Left colon (tissue), 2 donors: ENCODE results near the gene OPCML. TPM values are rescaled to one million over a fixed set of nuclear protein-coding genes. Genes with fewer than 3 reads are reported as not detected.

Experiments used
- ATAC-seq: fragments of 200-7000 bp; cut with Tn5 transposase; one replicate; pipeline ENCODE4 v1.9.1; 2020; ENCODE audit warnings: mild to moderate bottlenecking, moderate library complexity
- DNase-seq, 2 donors: peaks; one replicate each; pipeline ENCODE4 v3.0.0-alpha.2; 2020
- intact Hi-C, 2 donors: fragments of 100-400 bp; cut with DNase I in 1 of 2; cut with micrococcal nuclease in 1 of 2; formaldehyde crosslinking; loops; one replicate each; pipeline versions ENCODE4 v1.11.2 to v1.14.0; 2022; cut with DNase I, micrococcal nuclease
- total RNA-seq, 2 donors: library from RNA; stranded (reverse); fragmentation: NEBNext Ultra II Directional; extraction: Animal tissue kit (Norgen Biotek cat#: 25700); gene quantifications; one replicate each; pipeline ENCODE4 v1.2.1, GENCODE V29; 2021
- donor health status: DM: no; HTN: no; CAD: no.
- donor health status: DM: yes; HTN: yes; CAD: no.

The OPCML gene
- total RNA-seq, 2 donors from 2014 or later: 0.06 to 0.11 TPM

GRCh38 chr11:133507185-133507584 lies 25.1 kb downstream of the OPCML start:
- ATAC-seq: no peak
- DNase-seq: no peak
- intact Hi-C loops: no loop called here

- no peak for ATAC-seq
- DNase-seq: no peak
- intact Hi-C loops: no loop called here
Observed at GRCh38 chr11:133506551-133507094, 25.7 kb downstream of the OPCML start.

DNA sequence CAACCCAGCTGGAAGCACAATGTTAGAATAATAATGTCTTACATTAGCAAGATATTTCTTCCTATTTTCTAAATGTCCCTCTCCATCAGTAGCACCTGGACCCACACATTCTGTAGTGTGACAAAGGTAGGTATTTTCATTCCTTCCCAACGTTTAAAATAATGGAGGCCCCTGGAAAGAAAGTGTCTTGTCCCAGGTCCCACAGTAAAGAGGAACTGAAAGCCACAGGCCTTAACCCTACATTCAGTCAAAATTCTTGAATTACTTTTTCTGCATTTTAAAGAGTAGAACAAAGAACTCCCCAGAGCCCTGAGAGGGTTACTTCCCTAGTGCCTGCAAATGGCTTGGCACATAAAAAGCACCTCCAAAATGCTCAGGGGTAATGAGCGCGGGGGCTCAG lies 26.3 kb downstream of the OPCML start:
- intact Hi-C loops: no loop called here
- DNase-seq (no peak), ATAC-seq (no peak)

DNA sequence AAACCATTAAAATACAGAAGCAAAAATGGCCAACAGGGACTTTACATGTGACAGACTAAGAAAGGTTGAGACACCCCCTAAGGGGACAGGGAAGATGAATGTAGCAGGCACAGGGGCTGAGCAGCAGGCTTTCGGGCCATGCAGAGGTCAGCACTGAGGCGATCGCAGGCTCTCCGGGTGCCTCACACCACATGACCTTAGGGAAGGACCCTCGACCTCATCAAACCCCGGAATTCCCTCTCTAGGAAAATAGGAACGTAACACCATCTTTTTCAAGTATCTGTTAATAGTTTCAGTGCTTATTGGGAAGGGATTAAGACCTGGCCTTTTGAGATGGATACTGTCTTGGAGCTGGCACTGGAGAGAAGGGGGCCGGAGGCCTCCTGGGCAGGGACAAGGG lies 27.4 kb downstream of the OPCML start:
- DNase-seq (no peak), ATAC-seq (no peak)
- intact Hi-C loops: no loop called here

GRCh38 chr11:133503776-133504175 lies 28.5 kb downstream of the OPCML start:
- intact Hi-C loops: no loop called here
- no peak for ATAC-seq
- no peak for DNase-seq

DNA sequence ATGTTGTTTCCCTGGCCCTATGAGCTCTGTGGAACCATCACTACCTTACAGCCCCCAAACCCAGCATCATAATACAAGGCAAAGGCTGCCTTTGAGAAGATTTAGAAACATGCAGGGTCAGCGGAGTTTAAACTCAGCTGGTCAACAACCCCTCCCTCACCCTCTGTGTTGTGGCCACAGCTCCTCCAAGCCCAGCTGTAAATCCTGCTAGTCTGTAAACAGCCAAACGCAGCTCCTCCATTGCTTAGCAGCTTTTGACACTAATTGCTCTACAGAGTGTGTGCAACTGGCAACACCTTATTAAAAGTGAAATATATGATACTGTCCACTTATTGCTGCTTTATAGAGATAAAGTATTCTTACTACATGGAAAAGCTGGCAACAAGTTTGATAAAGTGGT lies 29.1 kb downstream of the OPCML start:
- ATAC-seq (no peak), DNase-seq (no peak)
- intact Hi-C loops: no loop called here

DNA sequence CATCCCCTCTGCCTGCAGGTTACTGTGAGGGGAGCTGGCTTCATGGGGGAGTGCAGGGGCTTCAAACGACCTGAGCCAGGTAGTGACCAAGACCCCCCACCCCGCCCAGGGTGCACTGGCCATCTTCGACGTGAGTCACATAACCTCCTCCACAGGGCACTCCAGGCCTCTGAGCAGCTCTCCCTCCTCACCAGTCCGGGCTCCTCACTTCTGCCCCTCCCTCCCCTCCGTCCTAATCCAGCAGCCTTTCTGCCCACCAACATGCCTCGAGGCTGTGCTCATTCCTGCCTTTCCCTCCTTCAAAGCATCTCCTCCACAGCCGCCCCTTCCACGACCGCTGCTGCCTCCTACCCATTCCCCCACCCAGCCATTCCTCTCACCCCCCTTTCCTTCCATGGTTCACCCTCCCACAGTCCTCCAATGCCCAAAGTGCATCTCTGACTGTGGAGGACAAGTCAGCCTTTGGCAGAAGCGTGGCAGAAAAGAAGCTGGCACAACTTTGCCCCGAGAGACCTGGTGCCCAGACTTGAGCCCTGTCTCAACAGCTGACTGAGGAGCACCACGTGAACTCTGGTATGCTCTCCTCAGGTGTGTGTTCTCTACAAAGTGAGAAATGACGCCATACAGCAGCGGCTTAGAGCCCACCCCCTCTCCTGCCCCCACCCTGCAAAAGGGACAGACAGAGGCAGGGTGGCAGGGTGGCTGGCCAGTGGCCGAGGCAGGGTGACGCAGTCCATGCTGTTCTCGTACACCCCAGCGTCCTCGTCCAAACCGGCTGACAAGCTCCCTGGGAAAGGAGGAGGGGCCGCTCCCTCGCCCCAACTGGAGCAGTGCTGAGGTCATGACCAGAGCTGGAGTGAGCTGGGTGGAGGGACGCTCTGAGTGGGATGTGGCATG lies 30.4 kb downstream of the OPCML start:
- ATAC-seq: no peak
- DNase-seq: no peak
- intact Hi-C loops: no loop called here

DNA sequence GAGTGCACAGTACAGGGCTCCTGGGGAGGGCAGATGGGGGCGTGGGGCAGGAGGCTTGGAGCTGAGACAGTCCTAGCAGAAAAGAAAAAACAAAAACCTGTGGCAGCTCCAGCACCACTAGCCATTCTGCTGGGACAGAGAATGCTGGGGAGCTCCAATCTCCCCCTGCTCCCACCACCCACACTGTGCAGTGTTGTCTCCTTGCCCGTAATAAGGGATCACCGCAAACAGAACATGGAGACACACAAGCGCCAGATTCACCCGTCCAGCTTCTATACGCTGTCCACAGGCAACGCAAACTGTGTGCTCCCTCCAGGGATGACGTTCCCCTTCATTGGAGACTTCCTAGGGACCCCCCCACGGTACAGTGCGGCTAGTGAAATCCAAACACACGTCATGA lies 31.4 kb downstream of the OPCML start:
- ATAC-seq: no peak
- intact Hi-C loops: no loop called here
- DNase-seq: no peak

- intact Hi-C loops: no loop called here
- no peak for DNase-seq
- ATAC-seq: no peak
Observed at GRCh38 chr11:133500435-133500834, 31.9 kb downstream of the OPCML start.

DNA sequence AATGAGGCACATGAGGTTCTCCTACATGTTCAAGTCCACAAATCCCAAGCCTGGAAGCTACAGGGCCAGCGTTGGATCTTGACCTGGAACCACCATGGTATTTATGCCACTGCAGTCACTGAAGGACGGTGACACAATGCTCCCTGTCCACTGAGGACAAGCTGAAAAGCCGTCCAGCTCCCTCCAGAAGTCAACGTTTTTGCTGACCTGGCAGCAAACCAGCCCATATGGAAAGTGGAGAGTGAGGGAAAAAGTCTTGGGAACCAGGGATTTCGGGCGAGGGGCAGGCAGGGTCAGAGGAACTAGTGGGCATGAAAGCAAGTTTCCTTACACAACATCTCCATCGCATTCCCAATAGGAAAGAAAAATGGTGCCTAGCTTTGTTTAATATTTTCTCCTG lies 33.3 kb downstream of the OPCML start:
- no peak for ATAC-seq
- DNase-seq: no peak
- intact Hi-C loops: no loop called here

DNA sequence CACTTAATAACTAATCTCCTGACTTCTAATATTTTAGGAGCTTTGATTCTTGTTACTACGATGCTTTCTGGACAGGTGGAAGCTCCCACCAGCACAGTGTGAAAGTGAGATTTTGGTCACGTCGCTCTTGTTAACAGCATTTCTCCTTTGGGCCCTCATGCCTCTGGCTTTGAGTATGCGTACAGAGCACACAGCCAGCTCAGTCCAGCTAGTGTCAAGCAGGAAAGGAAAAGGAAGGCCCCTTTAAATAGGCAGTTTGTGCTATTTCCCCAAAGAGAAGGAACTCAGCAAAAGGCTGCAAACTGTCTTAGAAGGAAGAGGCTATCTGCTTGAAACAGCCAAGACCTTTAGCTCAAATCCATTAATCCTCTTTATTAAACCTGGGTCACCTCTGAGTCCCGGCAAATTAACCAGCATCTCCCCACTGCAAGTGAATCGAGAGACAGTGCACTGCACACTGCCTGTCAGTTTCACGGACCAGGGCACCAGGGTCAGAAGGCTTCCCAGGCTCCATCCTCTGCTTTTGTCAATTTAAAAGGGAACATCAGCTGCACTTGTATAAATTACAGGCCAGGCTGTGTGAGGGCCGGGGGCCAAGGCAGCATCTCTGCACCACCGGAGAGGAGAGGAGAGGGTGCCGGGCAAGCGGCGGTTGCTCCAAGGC lies 34.7 kb downstream of the OPCML start:
- DNase-seq (no peak), ATAC-seq (no peak)
- intact Hi-C loops: no loop called here

DNA sequence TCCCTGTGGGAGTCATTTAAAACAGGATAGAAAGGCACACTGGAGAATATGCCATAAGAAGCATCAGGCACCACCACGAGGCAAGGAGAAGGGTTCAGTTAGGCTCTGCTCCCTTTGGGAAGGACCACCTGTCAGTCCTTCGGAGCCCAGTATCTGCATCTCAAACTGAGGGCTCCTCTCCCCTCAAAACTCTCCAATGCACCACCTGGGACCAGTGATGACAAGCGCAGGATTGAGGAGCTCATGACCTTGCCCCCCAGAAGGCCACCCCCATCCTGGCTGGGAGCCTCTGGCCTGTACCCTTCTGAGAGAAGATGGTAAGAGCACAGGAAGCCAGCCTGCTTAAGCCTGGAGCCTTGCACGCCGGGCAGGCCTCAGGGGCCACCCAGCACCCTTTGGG lies 39.4 kb downstream of the OPCML start:
- DNase-seq (no peak), ATAC-seq (no peak)
- intact Hi-C loops: no loop called here

DNA sequence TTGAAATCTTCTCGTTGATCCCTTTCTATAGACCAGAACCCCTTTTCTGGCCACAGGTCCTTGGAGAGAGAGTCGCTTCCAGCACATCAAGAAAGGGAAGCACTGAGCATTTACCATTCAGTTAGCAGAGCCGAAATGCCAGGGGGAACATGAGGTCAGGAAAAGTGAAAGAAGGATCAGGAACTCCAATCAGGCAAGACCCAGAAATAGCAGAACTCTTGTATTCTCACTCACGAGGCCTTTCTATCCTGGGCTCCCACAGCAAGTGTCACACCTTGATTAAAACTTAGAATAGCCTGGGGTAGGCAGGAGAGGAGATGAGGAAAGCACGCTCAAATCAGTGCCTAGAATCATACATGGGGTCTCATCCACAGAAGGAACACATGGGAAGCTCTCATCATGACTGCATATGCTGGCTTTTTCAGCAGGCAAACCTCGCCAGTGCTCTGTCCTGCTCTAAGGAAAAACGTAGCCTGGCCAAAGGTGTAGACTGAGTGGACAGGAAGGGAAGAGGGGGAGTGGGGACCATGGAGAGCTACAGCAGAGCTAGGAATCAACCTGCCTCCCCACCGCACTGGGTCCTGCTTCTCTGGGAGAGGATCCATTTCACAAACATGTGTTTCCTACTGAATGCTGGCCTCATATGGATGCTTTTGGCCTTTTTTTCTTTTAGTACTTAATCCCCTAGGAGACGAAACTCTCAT lies 40.5 kb downstream of the OPCML start:
- DNase-seq (no peak), ATAC-seq (no peak)
- intact Hi-C loops: no loop called here

- intact Hi-C loops: no loop called here
- DNase-seq: no peak
- no peak for ATAC-seq
Observed at GRCh38 chr11:133480722-133481121, 51.6 kb downstream of the OPCML start.

- intact Hi-C loops: no loop called here
- no peak for ATAC-seq
- no peak for DNase-seq
Observed at GRCh38 chr11:133479209-133479608, 53.1 kb downstream of the OPCML start.

DNA sequence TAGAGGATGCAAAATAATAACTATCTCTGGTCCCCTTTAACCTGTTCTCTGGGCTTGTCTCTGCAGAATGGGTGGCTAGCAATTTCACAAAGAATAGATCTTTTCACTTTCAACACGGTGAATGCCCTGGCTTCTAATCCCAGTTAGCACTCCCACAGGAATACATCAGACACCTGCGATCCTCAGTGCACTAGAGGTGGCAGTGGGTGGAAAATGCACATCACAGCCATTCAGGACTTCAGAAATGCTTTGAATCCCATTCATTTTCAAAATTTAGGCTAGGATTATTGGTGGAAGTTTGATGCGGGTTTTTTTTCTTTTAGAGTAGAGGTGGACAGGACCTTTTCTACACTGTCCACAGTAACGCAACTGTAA lies 55.1 kb downstream of the OPCML start:
- no peak for DNase-seq
- no peak for ATAC-seq
- intact Hi-C loops: no loop called here

DNA sequence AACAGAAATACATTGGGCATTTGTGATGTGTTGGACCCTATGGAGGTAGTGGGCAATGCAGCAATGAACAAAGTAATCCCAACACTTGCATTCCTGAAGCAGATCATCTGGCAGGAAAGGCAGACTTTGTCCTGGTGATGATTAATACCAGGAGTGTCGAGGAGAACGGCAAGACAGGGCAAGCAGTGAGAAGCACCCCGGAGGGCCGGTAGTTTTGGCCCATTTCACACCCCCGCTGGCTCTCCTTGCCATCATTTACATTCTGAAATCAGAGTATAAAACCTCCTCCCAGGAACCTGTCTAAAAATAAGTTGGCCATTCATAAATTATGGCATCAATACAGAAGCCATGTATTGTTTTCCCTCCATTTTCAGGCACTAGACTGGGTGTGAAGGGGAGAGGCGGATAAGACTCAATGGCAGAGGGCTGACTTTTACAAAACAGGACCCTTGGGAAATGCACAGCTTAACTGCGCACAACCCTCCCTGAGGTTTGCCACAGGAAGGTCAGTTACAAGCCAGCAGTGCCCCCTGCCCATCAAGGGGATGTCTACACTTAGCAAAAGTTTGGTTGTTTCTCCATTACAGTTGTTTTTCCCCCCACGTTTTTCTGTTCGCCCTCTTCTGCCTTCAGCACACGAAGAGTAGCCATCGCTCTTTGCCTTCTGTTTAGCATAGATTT lies 55.6 kb downstream of the OPCML start:
- intact Hi-C loops: no loop called here
- DNase-seq (no peak), ATAC-seq (no peak)

DNA sequence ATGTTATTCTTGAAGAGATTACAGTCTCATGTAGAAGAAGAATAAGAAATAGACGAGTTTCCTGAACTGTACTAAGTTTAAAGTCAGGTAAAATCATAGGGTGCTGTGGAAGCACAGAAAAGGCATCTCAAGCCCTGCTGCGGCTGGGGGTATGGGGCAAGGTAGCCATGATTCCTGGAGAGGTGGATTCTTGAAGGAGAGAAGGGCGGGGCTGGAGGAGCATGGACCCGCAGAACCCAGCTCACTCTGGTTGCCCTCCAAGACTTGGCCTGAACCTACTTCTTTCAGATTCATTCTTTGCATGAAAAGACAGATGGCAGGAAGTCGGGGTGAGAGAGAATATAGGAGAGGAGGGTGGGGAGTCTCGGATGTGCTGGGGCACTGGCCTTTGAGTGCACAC lies 57.8 kb downstream of the OPCML start:
- intact Hi-C loops: no loop called here
- ATAC-seq (no peak), DNase-seq (no peak)

GRCh38 chr11:133467686-133468085 lies 64.6 kb downstream of the OPCML start:
- intact Hi-C loops: no loop called here
- no peak for ATAC-seq

More at GRCh38 chr11:133467686-133468085, 64.6 kb downstream of the OPCML start:
- no peak for DNase-seq
